ENCODE results near the gene GUCY1A2. TPM values are rescaled to one million over a fixed set of nuclear protein-coding genes. Genes with fewer than 3 reads are reported as not detected.

The GUCY1A2 gene
- total RNA-seq, 4 donors from 2014 or later, result 2.4 to 17.0 (median 9.9) TPM

- no peak for TF ChIP-seq CTCF (IDR thresholded peaks at IDR 0.05; ENCODE audit: low read depth)
These were observed 177.3 kb downstream of the GUCY1A2 start for GRCh38 chr11:106840947-106841346.

- TF ChIP-seq CTCF (IDR thresholded peaks at IDR 0.05; ENCODE audit: low read depth), result no peak
These were observed 178.1 kb downstream of the GUCY1A2 start for GRCh38 chr11:106840146-106840545.

- TF ChIP-seq CTCF (IDR thresholded peaks at IDR 0.05; ENCODE audit: low read depth), result no peak
These were observed 183.7 kb downstream of the GUCY1A2 start for GRCh38 chr11:106834567-106834966.

GRCh38 chr11:106828976-106829375 lies 189.3 kb downstream of the GUCY1A2 start:
- TF ChIP-seq CTCF (IDR thresholded peaks at IDR 0.05; ENCODE audit: low read depth), result no peak

GRCh38 chr11:106828576-106828975 lies 189.7 kb downstream of the GUCY1A2 start:
- TF ChIP-seq CTCF (IDR thresholded peaks at IDR 0.05; ENCODE audit: low read depth), result no peak

GRCh38 chr11:106827687-106828086 lies 190.6 kb downstream of the GUCY1A2 start:
- no peak for TF ChIP-seq CTCF (IDR thresholded peaks at IDR 0.05; ENCODE audit: low read depth)

GRCh38 chr11:106821826-106822225 lies 196.4 kb downstream of the GUCY1A2 start:
- TF ChIP-seq CTCF (IDR thresholded peaks at IDR 0.05; ENCODE audit: low read depth), result no peak
